HepG2 (cell line): ENCODE measurements around the gene DHX16. TPM values are rescaled to one million over a fixed set of nuclear protein-coding genes. Genes with fewer than 3 reads are reported as not detected.
A peak's percentile ranks its signal among the peaks of the same experiment; 100 is the strongest.

Source experiments
- ISX ChIP-seq: sonication (generic); formaldehyde crosslinking; conservative IDR thresholded peaks from 2 replicates; pipeline ENCODE4 v1.5.0; 2020; ENCODE audit warnings: missing genetic modification reagents
- NONO ChIP-seq, 2 experiments: fragments of 450-650 bp in 1 of 2; sonication (generic) in 1 of 2; formaldehyde crosslinking in 1 of 2; IDR thresholded peaks in 1 of 2; conservative IDR thresholded peaks in 1 of 2; 2 replicates each; pipeline versions ENCODE4 v1.6.1 to v1.8.0; 2017 to 2022; ENCODE audit warnings: mild to moderate bottlenecking in 1 of 2, missing genetic modification reagents in 1 of 2, moderate library complexity in 1 of 2
- NR2F6 ChIP-seq, 2 experiments: IDR thresholded peaks; 2 replicates each; pipeline ENCODE4 v1.6.1; 2016; ENCODE audit warnings: antibody characterized with exemption in 1 of 2, mild to moderate bottlenecking in 1 of 2
- PHF5A ChIP-seq: IDR thresholded peaks from one replicate; pipeline ENCODE4 v1.6.1; 2018; ENCODE audit warnings: low read depth, missing genetic modification reagents; ENCODE audit not compliant: unreplicated experiment
- TARDBP ChIP-seq: sonication (generic); formaldehyde crosslinking; IDR thresholded peaks from 2 replicates; pipeline ENCODE4 v1.8.0; 2022; ENCODE audit warnings: mild to moderate bottlenecking, missing genetic modification reagents
- TFE3 ChIP-seq: IDR thresholded peaks from 2 replicates; pipeline ENCODE4 v1.6.1; 2016
- ZFP90 ChIP-seq: sonication (generic); formaldehyde crosslinking; IDR thresholded peaks from 2 replicates; pipeline ENCODE4 v1.8.0; 2022; ENCODE audit warnings: missing genetic modification reagents, mild to moderate bottlenecking, inconsistent platforms, borderline replicate concordance
- ZGPAT ChIP-seq: IDR thresholded peaks from 2 replicates; pipeline ENCODE4 v1.6.1; 2016; ENCODE audit warnings: mild to moderate bottlenecking
- ZMAT5 ChIP-seq: sonication (generic); formaldehyde crosslinking; IDR thresholded peaks from 2 replicates; pipeline ENCODE4 v1.5.0; 2020; ENCODE audit warnings: mild to moderate bottlenecking, low read depth, missing genetic modification reagents, borderline replicate concordance
- ZNF12 ChIP-seq: sonication (generic); formaldehyde crosslinking; IDR thresholded peaks from 2 replicates; pipeline ENCODE4 v1.5.0; 2020; ENCODE audit warnings: missing genetic modification reagents
- ZNF256 ChIP-seq: sonication (generic); formaldehyde crosslinking; conservative IDR thresholded peaks from 2 replicates; pipeline ENCODE4 v1.4.0; 2020; ENCODE audit warnings: missing genetic modification reagents
- ZNF672 ChIP-seq: sonication (generic); formaldehyde crosslinking; IDR thresholded peaks from 2 replicates; pipeline ENCODE4 v1.8.1; 2022; ENCODE audit warnings: missing genetic modification reagents
- ZSCAN22 ChIP-seq: sonication (generic); formaldehyde crosslinking; IDR thresholded peaks from 2 replicates; pipeline ENCODE4 v1.4.0; 2020; ENCODE audit warnings: mild to moderate bottlenecking, missing genetic modification reagents
- ZZZ3 ChIP-seq: sonication (generic); formaldehyde crosslinking; IDR thresholded peaks from 2 replicates; pipeline ENCODE4 v1.4.0; 2020; ENCODE audit warnings: missing genetic modification reagents, mild to moderate bottlenecking, borderline replicate concordance
- polyA plus RNA-seq, 8 experiments: library from polyadenylated mRNA; depleted of rRNA in 3 of 8; stranded (reverse) in 7 of 8; unstranded in 1 of 8; fragments of >200 nt; fragmentation: Illumina TruSeq in 4 of 8; extraction: Trizol in 4 of 8; gene quantifications; 2 replicates each; pipeline versions ENCODE4 v1.2.1 to v1.2.3, GENCODE V29; 2011 to 2016; ENCODE audit warnings: low read depth in 4 of 8, missing spikeins in 1 of 8, mixed read lengths in 1 of 8; ENCODE audit not compliant: insufficient read depth in 1 of 8
- total RNA-seq, 5 experiments: library from RNA; depleted of rRNA; stranded (reverse); fragments of >200 nt; fragmentation: Illumina TruSeq; extraction: Trizol; gene quantifications; 2 replicates each; pipeline ENCODE4 v1.2.3, GENCODE V29; 2016; ENCODE audit warnings: low read depth in 1 of 5
- TF ChIP-seq, protein P1 (sequence below): sonication (generic); formaldehyde crosslinking; IDR thresholded peaks from 2 replicates; pipeline ENCODE4 v1.4.0; 2020; ENCODE audit warnings: missing genetic modification reagents, borderline replicate concordance
- TF ChIP-seq, protein P2 (sequence below): sonication (generic); formaldehyde crosslinking; IDR thresholded peaks from 2 replicates; pipeline ENCODE4 v1.8.1; 2023; ENCODE audit warnings: mild to moderate bottlenecking, moderate library complexity, missing genetic modification reagents
- TF ChIP-seq, protein P3 (sequence below), 2 experiments: sonication (generic) in 1 of 2; formaldehyde crosslinking in 1 of 2; IDR thresholded peaks; 2 replicates each; pipeline versions ENCODE4 v1.5.1 to v1.6.1; 2011 to 2020; ENCODE audit warnings: borderline replicate concordance in 1 of 2, low read depth in 1 of 2, low read length in 1 of 2, mild to moderate bottlenecking in 1 of 2, missing genetic modification reagents in 1 of 2, moderate library complexity in 1 of 2

DHX16 gene
- total and polyA plus RNA-seq, 2 of the 13 experiments (the other 11 are each of a cell fraction or from before 2014, with no cell fraction given): 57.0 to 58.5 TPM

- TF ChIP-seq ZGPAT (no peak; the same call in 1 of the 2 replicates), TARDBP (CRISPR knock-in tag) (peak; percentile 65), ZSCAN22 (CRISPR knock-in tag) (no peak), ZFP90 (CRISPR knock-in tag) (no peak), PHF5A (CRISPR knock-in tag) (peak; percentile 8), ISX (CRISPR knock-in tag) (no peak), ZNF12 (CRISPR knock-in tag) (peak; percentile 84), NR2F6 (IDR thresholded peaks at IDR 0.05) (no peak), NR2F6 (CRISPR knock-in tag; IDR thresholded peaks at IDR 0.05) (peak; percentile 23; the same call in 1 of the 2 replicates), ZZZ3 (CRISPR knock-in tag) (no peak), NONO (IDR thresholded peaks at IDR 0.05) (no peak; the same call in 1 of the 2 replicates), NONO (CRISPR knock-in tag; conservative IDR thresholded peaks at IDR 0.05) (peak; percentile 69; the same call in 1 of the 2 replicates), ZMAT5 (CRISPR knock-in tag) (no peak), TFE3 (peak; percentile 99), ZNF256 (0 out of 2 replicates have a peak, but pooled peaks have one; percentile 38), ZNF672 (CRISPR knock-in tag) (no peak)
- TF ChIP-seq, protein P1, sequence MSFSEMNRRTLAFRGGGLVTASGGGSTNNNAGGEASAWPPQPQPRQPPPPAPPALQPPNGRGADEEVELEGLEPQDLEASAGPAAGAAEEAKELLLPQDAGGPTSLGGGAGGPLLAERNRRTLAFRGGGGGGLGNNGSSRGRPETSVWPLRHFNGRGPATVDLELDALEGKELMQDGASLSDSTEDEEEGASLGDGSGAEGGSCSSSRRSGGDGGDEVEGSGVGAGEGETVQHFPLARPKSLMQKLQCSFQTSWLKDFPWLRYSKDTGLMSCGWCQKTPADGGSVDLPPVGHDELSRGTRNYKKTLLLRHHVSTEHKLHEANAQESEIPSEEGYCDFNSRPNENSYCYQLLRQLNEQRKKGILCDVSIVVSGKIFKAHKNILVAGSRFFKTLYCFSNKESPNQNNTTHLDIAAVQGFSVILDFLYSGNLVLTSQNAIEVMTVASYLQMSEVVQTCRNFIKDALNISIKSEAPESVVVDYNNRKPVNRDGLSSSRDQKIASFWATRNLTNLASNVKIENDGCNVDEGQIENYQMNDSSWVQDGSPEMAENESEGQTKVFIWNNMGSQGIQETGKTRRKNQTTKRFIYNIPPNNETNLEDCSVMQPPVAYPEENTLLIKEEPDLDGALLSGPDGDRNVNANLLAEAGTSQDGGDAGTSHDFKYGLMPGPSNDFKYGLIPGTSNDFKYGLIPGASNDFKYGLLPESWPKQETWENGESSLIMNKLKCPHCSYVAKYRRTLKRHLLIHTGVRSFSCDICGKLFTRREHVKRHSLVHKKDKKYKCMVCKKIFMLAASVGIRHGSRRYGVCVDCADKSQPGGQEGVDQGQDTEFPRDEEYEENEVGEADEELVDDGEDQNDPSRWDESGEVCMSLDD (CRISPR knock-in tag): peak; percentile 56; the same call in 1 of the 2 replicates
- TF ChIP-seq, protein P2, sequence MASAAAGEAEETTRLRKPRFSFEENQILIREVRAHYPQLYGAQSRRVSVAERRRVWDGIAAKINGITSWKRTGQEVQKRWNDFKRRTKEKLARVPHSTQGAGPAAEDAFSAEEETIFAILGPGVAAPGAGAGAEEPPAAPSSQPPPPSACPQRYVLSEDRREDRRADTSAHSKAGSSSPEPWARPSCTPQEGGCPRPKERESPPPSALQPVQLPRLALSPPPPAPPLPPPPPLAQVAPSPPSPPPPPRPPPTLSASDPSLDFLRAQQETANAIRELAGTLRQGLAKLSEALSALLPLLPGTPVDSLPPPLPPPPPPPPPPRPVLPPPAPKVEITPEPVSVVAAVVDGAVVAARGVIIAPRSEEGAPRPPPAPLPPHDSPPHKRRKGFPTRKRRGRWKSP (CRISPR knock-in tag): peak; percentile 68; the same call in 1 of the 2 replicates
- TF ChIP-seq, protein P3, sequence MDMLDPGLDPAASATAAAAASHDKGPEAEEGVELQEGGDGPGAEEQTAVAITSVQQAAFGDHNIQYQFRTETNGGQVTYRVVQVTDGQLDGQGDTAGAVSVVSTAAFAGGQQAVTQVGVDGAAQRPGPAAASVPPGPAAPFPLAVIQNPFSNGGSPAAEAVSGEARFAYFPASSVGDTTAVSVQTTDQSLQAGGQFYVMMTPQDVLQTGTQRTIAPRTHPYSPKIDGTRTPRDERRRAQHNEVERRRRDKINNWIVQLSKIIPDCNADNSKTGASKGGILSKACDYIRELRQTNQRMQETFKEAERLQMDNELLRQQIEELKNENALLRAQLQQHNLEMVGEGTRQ (IDR thresholded peaks at IDR 0.05; ENCODE audit: low read depth, low read length): peak; percentile 36; the same call in 1 of the 2 replicates
- TF ChIP-seq, protein P3 (CRISPR knock-in tag; IDR thresholded peaks at IDR 0.05; ENCODE audit: borderline replicate concordance): peak; percentile 83
These were observed 55.8 kb downstream of the DHX16 start, which contains the start of gene PPP1R10 (continued) for GRCh38 chr6:30616811-30617564.
